HCEC 1CT (cell line): Measurements from ENCODE around the gene ERC2.
"Not testable (repeated sequence)": the region's sequence is repeated elsewhere in the genome, so short reads cannot be mapped to it uniquely, and the experiment has no call there.

ENCODE experiments used
- DNase-seq: peaks from one replicate; pipeline ENCODE4 v3.0.0-alpha.2; 2017

ERC2 gene

DNA sequence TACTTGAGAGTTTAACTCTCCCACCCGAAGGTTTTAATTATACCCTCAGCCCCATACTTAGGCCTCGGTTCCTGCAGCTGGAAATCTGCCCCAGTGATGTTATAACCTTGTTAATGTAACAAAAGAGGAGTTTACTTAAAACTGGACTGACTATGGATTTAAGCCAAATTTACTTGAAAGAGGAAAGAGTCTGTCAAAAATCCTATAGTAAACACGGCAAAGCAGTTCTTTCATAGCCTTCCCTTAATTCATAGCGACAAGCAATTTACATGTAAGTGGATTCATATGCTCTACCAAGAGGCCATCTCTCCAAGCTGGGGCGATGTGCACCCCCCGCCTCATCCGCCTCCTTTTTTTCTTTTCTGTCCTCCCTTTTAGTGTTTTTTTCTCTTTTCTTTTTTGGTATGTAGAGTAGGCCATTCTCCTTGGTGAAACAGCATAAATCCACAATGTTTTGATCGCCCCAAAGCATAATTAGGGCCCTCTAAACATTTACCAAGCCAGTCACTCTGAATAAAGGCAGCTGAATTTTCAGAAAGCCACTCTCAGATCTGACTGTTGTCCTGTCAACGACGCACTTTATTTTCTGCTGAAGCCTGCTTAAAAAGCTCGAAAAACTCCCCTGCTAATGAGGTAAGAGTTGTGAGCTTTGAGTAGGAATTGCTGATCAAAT, 608.1 kb downstream of the ERC2 start:
- no peak for DNase-seq

DNA sequence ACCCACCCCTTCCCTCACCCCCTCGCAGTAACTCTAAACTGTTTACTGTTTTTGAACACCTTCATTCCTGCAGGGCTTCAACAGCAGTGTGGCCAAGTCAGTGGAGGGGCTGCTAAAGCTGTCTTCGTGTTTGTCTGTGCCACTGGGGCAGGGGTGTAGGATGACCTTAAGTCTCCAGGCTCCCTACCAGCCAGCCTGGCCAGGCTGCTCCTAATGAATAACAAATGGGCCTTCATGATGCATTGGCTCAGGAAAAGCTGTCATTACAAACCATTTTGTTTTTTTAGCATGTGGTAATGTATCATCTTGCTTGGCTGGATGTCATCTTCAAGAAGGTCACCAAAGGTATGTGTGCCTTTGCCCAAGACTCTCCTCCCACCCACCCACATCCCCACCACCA, 609.0 kb downstream of the ERC2 start:
- no peak for DNase-seq

DNA sequence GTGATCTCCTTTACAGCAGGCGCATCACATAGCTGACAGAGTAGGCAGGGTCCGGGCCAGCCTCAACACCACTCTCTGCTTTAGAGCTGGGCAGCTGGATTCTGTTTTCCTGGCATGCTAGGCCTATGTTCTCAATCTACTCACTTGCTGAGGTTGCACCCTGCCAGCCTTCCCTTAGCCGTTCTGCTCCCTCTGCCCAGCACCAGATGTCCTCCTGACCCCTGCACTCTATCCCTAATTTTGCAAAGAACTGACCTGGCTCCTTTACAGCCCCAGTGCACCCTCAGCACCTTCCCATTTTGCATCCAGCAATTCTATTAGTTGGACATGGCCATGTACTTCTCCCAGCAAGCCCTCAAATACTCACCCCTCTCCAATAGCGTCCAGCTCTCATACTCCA, 609.5 kb downstream of the ERC2 start:
- no peak for DNase-seq

DNA sequence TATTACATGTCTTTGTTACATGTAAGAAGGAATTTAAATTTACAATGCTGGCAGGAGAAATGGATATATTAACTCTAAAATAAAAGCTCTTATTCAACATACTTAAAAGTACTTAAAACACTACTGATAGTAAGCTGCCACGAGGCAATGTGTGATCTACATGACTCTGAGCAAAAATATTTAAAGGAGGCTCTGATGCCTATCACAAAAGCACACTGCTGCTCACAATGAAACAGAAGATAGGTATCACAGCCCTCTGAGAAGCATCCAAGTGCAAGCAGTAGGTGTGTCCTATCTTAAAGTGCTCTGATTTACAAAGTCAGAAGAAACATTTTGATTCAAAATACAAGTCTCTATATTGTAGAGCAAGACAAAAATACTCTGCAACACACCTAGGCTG, 610.0 kb downstream of the ERC2 start:
- no peak for DNase-seq

DNA sequence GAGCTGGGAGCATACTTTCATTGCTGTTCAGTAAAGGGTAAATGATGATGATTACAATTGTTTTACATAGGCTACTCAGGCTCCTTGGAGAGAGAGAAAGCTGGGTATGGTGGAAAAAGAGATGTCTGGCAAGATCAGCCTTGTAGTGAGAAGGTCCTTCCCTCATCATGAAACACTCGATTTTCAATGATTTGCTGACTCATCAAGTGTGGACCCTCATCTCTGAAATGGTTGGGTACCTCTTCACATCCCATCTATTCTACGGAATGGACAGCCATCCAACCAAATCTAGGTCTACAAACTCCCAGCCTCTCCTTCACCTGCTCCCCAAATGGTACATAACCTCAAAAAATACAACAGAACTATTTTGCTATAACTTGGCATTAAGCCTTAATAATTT, 610.6 kb downstream of the ERC2 start:
- DNase-seq = no peak

DNA sequence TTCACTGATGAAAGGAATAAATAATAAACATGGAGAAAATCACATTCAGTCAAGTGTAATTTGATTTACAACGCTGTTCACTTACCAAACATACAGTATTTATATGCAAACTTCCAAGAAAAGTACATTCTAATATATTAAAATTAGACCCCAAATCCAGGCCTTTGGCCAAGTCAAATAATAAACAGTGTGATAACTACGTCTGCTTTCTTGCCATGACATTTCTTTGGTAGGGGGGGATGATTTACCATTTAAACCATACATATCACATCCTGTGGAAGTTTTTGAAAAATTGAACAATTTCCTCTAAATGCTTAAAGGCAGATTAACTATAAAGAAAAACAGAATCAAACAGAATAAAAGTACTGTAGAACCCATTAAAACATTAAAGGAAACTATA, 613.0 kb downstream of the ERC2 start:
- DNase-seq = no peak

DNA sequence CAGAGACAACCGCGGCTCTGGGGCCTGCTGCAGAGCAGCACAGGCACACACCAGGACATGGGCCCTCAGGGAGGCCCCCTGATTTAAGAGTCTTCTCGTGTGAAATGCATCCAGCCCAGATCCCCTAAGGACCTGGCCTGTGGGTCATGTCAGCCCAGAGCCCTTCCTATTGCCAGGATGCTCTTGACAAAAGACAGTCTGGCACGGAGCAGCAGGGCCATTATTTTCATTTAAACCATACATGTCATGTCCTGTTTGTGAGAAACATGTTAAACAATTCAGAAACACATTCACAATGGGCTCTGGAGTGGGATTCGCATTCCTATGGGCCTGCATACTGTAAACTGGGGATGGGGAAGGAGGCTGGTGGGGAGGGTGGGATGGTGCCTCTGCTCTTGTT, 613.8 kb downstream of the ERC2 start:
- no peak for DNase-seq

DNA sequence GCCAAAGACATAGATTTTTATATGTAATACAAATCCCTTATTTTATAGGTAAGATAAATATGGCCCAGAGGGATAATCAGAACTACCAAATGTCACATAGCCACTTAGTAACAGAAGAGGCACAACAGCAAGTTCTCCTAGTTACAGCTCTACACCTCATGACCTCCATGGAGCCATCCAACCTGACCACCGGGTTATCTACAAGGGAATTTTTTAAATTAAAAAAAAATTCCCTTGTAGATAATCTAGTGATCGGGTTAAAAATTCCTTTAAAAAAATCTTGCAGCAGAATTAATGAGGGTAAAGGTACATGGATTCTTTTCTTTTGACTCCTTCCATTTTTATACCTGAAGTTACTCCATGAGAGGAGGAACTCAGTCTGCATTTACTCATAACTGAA, 615.9 kb downstream of the ERC2 start:
- no peak for DNase-seq

DNA sequence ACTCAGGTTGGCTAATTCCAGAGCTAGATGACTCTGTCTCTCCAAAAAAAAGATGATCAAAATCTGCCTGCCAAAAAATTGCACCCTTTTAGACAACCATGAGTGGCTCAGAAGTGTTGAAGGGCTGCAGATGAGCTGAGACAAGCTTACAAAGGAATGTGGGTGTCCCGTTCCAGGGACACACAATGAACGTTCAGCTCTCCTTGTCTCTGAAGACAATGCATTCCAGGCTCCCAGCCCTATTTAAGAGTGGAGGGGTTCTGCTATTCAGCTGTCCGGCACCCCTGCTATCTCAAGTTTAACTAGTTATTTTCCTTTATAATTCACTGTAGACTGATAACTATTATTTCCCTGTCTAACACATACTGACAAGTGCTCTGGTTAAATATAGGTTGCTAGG, 626.1 kb downstream of the ERC2 start:
- DNase-seq = no peak

DNA sequence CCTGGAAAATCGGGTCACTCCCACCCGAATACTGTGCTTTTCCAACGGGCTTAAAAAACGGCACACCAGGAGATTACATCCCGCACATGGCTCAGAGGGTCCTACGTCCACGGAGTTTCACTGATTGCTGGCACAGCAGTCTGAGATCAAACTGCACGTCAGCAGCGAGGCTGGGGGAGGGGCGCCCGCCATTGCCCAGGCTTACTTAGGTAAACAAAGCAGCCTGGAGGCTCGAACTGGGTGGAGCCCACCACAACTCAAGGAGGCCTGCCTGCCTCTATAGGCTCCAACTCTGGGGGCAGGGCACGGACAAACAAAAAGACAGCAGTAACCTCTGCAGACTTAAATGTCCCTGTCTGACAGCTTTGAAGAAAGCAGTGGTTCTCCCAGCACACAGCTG, 636.4 kb downstream of the ERC2 start:
- not testable (repeated sequence) for DNase-seq

DNA sequence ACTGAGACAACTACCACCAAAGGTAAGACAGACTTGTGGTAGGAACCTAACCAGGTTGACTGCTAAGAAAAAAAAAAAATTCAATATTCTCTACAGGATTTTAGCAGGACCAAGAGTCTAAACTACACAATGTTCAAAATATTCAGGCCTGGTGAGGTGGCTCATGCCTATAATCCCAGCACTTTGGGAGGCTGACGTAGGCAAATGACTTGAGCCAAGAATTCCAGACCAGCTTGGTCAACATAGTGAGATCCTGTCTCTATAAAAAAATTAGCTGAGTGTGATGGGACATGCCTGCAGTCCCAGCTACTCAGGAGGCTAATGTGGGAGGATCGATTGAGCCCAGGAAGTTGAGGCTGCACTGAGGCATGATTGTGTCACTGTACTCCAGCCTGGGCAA, 639.6 kb downstream of the ERC2 start:
- no peak for DNase-seq

DNA sequence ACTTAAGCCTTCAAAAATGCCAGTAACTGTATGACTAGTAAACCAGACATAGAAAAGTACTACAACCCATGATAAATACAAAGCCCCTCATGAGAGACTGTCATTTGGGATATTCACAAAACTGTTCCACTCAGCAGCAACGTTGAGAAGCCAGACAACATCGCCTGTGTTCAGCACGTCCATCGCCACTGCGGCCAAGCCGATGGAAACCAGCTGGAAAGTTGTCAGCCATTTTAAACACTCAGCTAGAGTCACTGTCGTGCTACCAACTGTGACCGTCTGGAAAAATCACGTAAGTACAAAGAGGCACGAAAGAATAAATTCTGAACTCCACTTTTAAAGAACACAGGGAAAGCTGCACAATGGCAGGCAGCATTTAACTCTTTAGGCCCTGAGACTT, 640.5 kb downstream of the ERC2 start:
- DNase-seq = no peak

DNA sequence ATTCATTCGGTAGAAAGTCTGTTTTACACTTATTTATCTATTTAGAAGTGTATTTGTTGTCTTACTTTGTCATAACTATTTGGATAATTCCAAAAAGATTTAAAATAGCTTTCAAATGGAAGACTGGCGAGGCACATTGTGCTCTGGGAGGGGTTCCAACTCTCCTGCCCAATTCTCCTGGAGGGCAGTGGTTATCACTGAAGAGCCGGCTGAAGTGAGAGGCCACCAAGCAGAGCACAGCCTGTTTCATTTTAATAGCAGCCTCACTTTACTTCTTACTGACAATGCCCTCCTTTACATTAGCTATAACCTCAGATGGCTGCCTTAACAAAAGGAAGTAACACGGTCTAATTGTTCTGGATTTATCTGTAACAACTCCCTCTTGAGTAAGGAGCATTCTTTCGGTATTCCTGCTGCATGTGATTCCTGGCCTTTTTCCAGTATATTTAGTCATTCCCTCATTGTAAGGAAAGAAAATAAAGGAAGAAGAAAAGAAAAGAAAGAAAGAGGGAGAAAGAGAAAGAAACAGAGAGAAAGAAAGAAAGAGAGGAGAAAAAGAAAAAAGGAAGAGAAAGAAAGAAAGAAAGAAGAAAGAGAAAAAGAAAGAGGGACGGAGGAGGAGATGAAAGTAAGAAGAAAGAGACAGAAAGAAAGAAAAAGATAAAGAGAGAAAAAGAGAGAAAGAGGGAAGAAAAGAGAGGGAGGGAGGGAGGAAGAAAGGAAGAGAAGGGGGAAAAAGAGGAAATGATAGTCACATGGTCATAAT, 641.4 kb downstream of the ERC2 start:
- DNase-seq = no peak

DNA sequence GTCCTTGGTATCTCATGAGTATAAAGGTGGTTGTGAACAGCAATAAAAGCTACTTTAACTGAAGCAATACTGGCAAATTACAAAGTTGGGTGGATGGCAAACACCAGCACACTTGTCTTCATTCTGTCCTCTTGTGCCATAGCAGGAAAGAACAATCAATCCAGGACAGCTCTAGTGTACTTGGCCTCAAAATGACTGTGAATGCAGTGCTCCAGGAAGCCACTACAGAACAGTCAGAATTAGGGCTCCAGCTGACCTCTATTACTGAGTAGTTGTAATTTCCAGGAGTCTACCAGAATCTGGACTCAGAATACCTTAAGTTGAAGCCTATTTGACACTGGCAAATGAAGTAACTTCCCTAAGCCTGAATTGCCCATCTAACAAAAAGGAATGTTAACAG, 642.2 kb downstream of the ERC2 start:
- no peak for DNase-seq

DNA sequence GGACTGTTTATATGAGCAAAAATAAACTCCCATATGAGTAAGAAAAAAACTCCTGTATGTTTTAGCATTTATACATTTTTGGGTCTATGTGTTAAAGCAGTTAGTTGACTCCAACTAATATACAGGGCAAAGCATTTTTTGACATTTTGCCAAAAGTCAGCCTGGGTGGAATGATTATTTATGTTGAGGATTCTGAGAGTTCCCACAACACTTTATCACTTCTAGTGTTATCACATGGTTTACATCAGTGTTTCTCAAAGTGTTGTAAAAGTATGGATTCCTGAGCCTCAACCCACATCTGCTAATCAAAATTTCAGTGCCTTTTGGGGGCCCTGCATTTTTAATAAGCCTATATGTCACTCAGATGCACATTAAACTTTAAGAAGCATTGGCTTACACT, 643.9 kb downstream of the ERC2 start:
- no peak for DNase-seq

DNA sequence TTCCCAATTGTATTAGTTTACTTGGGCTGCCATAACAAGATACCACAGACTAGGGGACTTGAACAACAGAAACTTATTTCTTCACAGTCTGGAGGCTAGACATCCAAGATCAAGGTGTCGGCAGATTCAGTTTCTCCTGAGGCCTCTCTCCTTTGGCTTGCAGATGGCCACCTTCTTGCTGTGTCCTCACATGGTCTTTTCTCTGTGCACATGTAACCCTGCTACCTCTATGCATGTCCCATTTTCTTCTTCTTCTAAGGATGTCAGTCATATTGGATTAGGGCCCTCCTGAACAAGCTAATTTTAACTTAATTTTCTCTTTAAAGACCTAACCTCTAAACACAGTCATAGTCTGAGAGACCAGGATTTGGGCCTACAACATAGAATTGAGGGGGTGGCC, 644.4 kb downstream of the ERC2 start:
- DNase-seq = no peak

DNA sequence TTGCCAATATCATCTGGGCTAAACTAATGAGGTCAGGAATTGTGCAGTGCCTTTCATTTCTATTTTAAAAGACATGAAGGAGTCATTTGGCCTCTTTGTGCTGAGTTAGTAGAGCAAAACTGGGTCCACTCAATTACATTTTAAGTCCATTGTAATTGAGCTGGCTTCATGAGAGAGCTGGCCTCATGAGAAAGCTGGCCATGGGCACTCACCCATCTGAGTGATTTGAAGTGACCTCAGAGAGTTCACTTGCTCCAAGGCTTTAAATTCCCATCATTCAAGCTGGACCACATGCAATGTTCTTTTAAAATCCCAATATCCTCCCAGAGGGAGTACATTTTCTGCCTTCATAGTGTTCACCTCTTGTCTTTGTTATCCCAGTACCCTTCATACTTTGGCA, 645.3 kb downstream of the ERC2 start:
- DNase-seq = no peak

DNA sequence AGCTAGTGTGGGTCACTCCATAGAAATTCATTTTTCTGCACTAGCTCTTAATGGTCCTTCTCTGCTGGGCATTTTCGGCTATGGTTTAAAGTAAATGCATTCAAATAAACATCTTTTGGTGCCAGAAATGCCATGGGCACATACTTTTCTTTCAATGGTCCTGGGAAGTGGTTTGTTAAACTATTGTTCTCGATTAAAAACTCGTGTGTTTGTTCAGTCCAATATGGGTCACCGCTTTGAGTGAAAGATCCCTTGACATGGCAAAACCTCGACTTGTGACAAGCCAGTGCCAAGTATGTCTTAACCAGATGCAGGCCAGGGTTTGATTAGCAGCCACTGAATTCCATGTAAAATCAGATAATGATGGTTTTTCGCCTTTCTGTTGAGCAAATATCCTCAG, 649.3 kb downstream of the ERC2 start:
- no peak for DNase-seq

DNA sequence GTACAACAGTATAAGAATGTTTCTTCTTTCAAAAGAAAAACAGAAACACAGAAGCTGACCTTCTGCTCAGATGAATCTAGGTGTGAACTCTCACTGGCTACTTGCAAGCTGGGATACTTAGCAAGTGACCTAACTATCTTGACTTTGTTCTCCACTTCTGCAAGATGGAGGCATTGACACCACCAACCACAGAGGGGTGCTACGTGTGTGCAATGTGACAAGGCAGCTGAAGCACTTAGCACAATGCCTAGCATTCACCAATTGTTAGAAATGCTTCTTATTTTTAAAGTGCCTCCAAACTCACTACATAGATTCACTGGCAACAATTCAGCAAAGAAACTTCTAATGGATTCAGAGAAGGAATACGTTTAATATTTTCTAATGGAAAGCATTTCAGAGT, 649.8 kb downstream of the ERC2 start:
- DNase-seq = no peak

DNA sequence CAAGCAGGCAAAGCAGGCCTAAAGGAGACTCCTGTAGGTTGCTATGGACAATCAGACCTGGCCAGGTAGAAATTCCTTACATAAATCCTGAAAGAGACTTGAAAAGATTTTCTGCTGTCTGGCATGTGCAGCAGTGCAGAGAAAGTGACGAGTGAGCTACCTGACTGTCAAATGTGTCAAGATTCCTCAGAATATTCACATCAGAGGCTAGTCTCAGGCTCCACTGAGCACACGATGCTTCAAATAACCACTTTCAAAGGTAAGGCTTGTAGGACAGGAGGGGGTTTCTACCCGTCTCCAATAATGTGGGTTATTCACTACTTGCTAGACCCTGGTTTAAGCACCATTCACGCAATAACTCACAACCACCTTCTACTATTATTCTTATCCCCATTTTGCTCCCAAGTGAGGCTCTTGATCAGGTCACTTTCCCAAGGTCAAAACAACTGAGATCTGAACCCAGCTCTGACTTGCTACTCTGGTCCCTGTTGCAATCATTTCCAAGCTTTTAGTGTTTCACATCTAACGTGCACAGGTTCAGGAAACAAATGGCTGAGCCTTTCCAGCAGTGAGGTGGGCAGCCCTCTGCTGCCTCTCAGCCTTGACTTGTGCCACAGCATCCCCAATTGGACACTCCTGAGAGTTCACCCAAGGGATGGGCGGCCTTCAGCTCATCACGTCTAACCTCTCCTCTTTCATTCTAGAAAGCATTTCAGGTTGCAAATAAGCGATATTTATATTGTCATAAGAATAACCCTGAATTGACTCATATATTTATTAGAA, 651.3 kb downstream of the ERC2 start:
- no peak for DNase-seq

DNA sequence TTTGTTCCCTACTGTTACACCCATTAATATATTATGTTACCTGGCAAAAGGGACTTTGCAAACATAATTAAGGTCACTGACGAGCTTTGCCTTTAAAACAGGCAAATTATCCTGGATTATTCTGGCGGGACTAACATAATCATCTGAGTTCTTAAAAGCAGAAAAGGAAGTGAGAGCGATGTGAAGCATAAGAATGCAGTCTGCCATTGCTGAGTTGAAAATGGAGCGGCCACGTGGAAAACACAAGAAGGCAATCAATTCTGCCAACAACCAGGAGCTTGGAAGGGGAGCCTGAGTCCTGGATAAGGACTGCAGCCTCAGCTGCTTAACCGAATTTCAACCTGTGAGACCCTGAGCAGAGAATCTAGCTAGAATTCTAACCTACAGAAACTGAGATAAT, 653.0 kb downstream of the ERC2 start:
- DNase-seq = no peak

DNA sequence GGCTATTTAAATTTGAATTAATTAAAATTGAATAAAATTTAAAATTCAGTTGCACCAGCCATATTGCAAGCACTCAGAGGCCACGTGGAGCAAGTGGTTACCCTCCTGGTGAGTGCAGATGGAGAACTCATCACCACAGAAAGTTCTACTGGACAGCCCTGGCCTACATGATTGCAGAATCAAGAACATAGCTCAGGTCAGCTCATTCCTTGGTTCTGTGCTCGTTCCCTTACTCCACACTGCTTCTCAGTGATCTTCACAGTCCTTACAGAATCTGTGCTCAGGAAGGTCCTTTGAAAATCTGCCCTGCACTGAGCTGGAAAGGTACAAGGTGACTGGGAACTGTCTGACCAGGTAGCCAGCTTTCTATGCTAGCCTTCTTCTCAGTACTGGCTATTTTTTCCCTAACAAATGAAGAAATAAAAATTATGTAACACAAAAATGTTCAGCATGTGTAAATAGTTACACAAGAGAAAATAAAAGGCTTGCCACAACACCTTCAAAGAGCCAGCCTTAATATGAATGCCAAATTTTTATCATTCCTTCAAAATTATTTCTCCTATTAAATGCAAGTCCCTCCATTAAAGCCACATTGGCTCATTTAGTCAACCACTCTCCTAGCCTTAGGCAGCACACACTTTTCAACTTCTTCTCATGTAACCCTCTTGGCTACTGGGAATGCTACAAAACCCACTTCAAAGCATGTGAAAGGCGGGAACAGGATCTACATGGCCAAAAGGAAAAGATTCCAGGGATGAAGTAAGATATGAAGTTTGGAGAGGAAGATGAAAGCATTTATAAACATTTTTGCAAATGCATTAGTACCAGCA, 654.8 kb downstream of the ERC2 start:
- no peak for DNase-seq

DNA sequence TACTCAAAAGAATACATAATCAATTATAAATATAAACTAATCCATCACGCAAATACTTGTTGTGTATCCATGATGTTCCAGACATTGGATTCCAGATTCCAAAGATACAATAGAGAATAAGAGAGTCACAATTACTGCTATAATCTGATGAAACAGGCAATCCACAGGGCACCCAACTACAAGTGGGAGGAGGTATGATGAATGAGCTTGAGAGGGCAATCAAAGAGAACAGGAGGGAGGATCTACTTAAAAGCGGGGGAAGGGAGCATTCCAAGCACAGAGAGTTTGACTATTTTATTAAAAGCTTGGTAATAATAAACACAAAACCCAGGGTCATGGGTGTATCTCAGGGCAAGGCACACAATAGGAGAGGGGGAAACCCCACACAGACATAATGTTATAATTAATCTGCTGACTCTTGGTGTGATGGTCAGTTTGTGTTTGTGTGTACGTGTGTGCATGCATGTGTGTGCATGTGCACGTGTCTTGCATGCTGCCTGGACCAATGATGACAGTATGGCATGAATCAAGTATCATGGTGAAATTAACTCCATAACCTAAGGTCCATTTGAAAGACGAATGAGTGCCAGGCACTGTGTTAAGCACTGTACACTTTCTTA, 655.8 kb downstream of the ERC2 start:
- DNase-seq = no peak
